ENCODE measurements around the gene OR4D5.

The OR4D5 gene

GRCh38 chr11:123939317-123939716 lies at the start of gene OR4D5:
OR4D5 (plus strand) TSS chr11:123939617; CDS start chr11:123939617, 0 bp downstream.
- DNase-seq (ENCODE audit: low spot score), result no peak

- DNase-seq (ENCODE audit: low spot score), result no peak
These were observed 47.4 kb upstream of the OR4D5 start for GRCh38 chr11:123892031-123892430.

GRCh38 chr11:123899792-123900191 lies 39.6 kb upstream of the OR4D5 start:
- DNase-seq (ENCODE audit: low spot score), result no peak

DNA sequence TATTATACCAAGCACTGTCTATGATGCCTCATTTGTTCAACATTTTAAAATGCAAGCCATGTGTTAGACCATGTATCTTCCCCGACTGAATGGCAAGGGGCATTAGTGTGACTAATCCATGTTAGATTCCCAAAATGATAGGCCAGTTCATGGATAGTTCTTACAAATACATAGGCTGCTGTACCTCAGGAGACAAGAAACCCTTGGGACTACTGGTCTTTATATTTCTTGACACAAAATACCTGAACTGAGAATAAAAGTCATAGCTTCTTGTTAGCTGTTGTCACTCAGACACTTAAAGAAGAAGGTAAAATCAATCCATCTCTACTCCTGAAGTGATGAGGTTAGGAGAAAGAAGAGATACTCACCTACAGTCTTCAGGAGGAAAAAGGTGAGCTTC lies 37.5 kb upstream of the OR4D5 start, which contains the start of gene OR8D4:
Gene OR8D4, plus strand, starts transcription at position 301 of the 400 bp plus-strand sequence. CDS start 4,265 bp downstream, outside the sequence.
- DNase-seq (ENCODE audit: low spot score), result no peak

GRCh38 chr11:123903932-123904331 lies 35.5 kb upstream of the OR4D5 start:
- DNase-seq (ENCODE audit: low spot score), result no peak

- DNase-seq (ENCODE audit: low spot score), result no peak
These were observed 34.5 kb upstream of the OR4D5 start for GRCh38 chr11:123904932-123905331.

DNA sequence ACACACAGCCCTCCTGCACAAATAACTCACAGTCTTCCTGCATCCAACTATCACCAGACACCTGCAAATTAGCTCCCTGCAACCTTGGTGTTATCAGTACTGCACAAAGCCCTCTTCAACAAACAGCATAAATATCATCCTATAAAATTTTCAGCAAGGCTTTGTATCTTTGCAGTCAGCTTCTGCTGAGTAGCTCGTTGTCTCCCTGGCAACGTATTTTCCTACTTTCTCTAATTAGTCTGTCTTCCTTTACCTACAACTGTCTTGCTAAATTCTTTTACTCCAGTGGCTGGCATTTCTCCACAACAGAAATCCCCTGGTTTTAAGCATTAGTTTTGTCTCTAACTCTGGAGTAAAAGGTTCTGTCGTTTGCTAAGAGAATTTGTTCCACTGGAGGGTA lies 33.6 kb upstream of the OR4D5 start:
- DNase-seq (ENCODE audit: low spot score), result no peak

DNA sequence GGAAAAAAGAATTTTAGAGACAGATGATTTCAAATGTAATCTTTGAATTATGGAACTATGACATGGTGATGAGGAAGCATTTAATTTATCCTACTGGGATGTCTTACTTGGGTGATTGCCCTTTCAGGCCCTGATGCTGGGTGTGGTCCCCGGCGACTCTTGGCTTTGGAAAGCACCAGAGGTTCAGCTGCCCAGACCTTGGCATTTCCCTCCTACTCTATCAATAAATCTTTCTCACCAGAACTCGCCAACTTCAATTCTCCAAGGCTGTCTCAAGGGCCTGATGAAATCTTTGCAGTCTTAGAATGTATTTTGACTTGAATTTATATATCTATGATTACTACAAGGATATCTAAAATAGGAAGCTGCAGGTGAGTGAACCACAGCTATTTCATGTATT lies 18.5 kb upstream of the OR4D5 start:
- DNase-seq (ENCODE audit: low spot score), result no peak

- no peak for DNase-seq (ENCODE audit: low spot score)
These were observed 15.4 kb upstream of the OR4D5 start for GRCh38 chr11:123924027-123924426.

DNA sequence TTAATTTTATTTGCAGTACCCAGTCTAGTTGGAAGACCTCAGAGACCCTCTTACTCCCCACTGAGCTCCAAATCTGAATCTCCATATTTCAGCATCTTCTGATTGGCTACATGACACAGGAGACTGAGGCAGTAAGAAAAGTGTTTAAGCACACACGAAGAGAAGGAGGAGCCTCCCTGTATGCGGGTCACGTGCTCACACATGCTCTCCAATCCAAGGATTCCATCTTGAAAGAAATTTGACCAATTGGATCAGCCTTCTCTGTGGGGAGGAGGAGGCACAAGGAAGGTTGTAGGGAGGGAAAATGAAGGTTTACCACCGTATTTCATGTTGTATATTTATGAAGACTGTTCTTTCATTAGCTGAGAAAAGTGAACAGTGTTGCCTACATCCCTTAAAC lies 3.0 kb downstream of the OR4D5 start:
- no peak for DNase-seq (ENCODE audit: low spot score)

DNA sequence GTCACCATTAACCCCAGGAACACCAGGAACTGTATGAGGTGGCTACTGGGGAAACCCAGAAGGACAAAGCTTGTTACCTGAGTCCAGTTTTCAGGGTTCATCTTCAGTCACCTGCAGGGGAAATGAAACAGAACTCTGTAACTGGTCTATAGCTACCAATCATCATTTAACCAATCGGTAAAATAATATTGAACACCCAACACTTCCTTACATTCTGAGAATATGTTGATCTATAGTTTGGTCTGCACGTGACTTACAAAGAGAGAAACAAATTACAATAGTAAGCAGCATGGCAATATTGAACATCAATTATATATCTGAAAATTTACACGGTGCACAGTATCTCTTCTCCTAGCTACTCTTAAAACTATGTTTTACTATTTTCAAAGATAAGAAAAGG lies 4.3 kb downstream of the OR4D5 start, which contains the start of gene OR6T1:
Gene OR6T1, minus strand, starts transcription at position 101 of the 400 bp plus-strand sequence. Its CDS starts 0 bp downstream, at position 101.
- no peak for DNase-seq (ENCODE audit: low spot score)

DNA sequence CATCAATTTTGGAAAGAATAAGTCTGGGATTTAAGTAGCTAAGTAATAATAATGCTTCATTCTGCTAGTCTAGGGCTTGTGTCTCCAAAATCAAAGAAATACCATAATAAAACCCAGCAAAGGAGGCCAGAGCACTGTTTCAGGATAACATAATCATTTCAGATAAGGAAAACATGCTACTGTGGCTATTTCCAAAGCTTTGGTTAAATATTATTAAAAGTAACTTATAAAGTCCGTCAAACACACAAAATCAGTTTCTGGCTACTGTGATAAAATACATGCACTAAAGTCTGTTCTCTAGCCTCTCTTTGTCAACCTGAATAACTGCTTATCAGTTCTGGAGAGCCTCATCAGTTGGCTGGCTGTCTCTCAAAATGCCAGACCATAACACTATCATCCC lies 5.7 kb downstream of the OR4D5 start:
- no peak for DNase-seq (ENCODE audit: low spot score)

GRCh38 chr11:123956752-123957151 lies 17.3 kb downstream of the OR4D5 start:
- no peak for DNase-seq (ENCODE audit: low spot score)

GRCh38 chr11:123973816-123974215 lies 34.4 kb downstream of the OR4D5 start:
- no peak for DNase-seq (ENCODE audit: low spot score)

- no peak for DNase-seq (ENCODE audit: low spot score)
These were observed 37.5 kb downstream of the OR4D5 start for GRCh38 chr11:123976770-123977560.

DNA sequence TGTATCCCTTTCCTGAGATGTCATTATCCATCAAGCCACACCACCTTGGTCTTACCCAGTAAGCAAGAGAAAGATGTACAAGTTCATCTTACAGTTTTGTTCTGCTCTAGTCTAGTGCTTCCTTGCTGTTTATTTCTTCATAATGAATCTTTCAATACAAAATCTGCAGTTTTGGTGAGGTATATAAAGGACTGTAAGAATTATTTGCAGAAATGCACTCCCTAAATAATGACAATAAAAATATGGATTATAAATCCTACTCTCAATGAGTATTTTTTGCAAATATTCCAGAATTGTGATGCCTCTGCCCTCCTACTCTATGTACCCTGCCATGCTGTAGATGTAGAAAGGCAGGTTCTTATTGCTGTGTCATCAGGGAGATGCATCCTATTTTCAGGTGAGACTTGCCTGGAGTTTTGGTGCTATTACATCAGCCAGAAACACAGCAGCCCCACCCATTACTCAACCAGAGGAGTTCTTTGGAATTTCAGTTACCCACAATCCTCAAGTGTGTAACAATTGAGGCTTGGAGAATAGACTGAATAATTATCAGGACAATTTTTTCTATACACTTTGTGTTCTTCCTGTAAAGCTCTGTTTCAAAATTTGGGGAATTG lies 38.4 kb downstream of the OR4D5 start, which contains the start of gene OR10S1:
Gene OR10S1, minus strand, starts transcription at position 51 of the 617 bp plus-strand sequence. CDS start 117 bp downstream, outside the sequence.
- no peak for DNase-seq (ENCODE audit: low spot score)

DNA sequence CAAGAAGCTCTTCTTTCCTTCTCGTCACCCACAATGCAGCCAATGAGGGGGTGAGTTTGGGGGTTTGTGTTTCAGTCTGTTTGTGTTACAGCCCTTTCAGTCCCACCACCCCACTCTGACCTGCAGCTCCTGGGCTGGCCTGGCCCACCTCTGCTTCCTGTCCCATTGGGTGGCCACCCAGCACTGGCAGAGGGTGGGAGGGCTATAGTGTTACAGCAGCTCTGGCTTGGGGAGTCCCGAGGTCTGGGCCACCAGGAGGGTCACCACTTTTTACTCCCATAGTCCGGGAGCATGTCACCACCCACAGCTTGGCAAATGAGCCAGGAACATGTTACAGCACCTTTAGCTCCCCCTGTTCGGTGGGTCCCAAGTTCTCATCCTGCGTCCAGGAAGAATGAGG lies 39.9 kb downstream of the OR4D5 start:
- no peak for DNase-seq (ENCODE audit: low spot score)
